Stimulated activated naive CD8-positive, alpha-beta T cell treated with anti-CD3 and anti-CD28 coated beads, Interleukin-15, amount 100 ng/mL, for 72 hours (primary cell): ENCODE measurements around the gene TMOD1.
A peak's percentile ranks its signal among the peaks of the same experiment; 100 is the strongest.

Experiments
- ATAC-seq: fragments of 150-1000 bp; cut with Tn5 transposase; 2 replicates; pipeline ENCODE4 v1.10.0; 2021; ENCODE audit warnings: mild to moderate bottlenecking, moderate library complexity
- DNase-seq, 2 donors: peaks; one replicate each; pipeline ENCODE4 v3.0.0; 2021 to 2022
- H3K27ac Mint-ChIP-seq, 2 donors: one replicate each; pipeline ENCODE4 v1.8.0; 2022; ENCODE audit warnings: mild to moderate bottlenecking in 2 of 2, mixed read lengths in 2 of 2, moderate library complexity in 2 of 2
- H3K27me3 Mint-ChIP-seq: one replicate; pipeline ENCODE4 v1.8.0; 2022; ENCODE audit warnings: mixed read lengths
- H3K4me1 Mint-ChIP-seq: one replicate; pipeline ENCODE4 v1.8.0; 2022; ENCODE audit warnings: mild to moderate bottlenecking, mixed read lengths
- H3K4me3 Mint-ChIP-seq, 2 donors: one replicate each; pipeline ENCODE4 v1.8.0; 2022; ENCODE audit warnings: mild to moderate bottlenecking in 2 of 2, mixed read lengths in 2 of 2, moderate library complexity in 1 of 2
- H3K9me3 Mint-ChIP-seq, 2 donors: one replicate each; pipeline ENCODE4 v1.8.0; 2022; ENCODE audit warnings: mixed read lengths in 2 of 2

TMOD1 gene

DNA sequence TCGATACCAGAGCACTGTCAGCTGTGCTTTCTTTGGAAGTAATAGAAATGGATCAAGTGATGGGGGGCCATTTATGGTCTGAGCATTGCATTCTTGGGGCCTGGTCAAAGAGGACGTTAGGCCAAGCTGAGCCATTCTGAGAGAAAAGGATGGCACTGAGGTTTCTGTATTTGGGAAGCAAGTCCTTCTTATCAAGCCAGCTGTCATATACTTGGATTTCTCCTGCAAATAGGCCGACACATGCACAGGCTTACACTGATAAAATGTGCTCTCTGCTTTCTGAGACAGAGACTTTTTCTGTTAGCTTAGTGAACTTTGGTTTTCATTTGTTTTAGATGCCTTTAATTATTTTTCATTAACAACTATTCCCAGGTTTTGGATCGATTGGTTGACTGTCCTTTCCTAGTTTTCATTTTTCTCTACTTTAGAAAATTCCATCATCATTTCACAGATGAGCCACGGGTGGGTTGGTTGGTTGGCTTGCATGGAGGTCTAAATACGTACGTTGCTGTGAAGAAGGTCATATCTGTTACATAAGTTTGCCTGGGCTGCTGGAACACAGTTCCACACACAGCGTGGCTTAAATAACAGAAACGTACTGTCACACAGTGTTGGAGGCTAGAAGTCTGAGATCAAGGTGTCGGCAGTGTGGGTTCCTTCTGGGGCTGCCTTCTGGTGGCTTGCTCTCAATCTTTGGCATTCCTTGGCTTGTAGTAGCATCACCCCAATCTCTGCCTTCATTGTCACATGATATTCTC is 20.3 kb downstream of the TMOD1 start:
- H3K27me3 Mint-ChIP-seq, result peaks cover 43% of the 10 kb centered on the region
- no peaks in the 10 kb centered on the region for H3K9me3 Mint-ChIP-seq
- no peak for ATAC-seq
- peaks cover 15% of the 10 kb centered on the region for H3K4me1 Mint-ChIP-seq
- H3K27ac Mint-ChIP-seq, result no peak overlapping the region
- no peak overlapping the region for H3K4me3 Mint-ChIP-seq
- no peak for DNase-seq

DNA sequence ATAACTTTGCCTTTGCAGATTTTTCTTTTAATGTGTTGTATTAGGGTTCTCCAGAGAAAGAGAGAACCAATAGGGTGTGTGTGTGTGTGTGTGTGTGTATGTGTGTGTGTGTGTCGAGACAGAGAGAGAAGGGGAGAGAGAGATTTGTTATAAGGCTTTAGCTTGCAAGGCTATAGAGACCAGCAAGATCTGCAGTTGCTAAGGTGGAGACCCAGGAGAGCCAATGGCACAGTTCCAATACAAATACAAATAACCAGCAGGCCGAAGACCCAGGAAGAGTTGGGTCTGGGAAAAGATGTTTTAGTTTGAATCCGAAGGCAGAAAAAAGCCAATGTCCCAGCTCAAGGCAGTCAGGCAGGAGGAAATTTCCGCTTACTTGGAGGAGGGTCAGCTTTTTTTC is 23.0 kb downstream of the TMOD1 start:
- peaks cover 30% of the 10 kb centered on the region for H3K27me3 Mint-ChIP-seq

DNA sequence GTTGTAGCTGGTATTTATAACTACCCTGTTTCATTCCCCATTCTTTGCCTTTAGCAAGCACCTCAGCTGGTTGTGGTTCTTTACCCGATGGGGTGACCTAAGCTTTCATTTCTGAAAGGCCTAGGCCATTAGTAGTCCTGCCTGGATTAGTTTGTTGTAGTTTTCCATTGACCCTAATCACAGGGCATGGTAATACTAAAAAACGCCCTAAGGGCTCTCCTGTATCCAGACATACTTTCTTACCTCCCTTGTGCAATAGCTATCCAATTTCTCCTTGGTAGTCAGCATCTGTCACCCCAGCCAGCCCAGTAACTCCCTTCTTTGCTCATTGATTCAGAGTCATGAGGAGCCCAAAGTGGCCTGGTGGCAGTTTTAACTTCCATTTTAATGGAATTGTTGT is 24.0 kb downstream of the TMOD1 start:
- Mint-ChIP-seq H3K27me3 (peaks cover 21% of the 10 kb centered on the region), H3K4me3 (no peak overlapping the region), H3K4me1 (no peaks in the 10 kb centered on the region), H3K27ac (no peak overlapping the region), H3K9me3 (no peaks in the 10 kb centered on the region)
- DNase-seq, result no peak
- no peak for ATAC-seq

More for the DNA sequence above, 23.0 kb downstream of the TMOD1 start:
- H3K4me1 Mint-ChIP-seq, result peaks cover 2% of the 10 kb centered on the region
- H3K27ac Mint-ChIP-seq, result no peak overlapping the region
- H3K4me3 Mint-ChIP-seq, result no peak overlapping the region
- H3K9me3 Mint-ChIP-seq, result no peaks in the 10 kb centered on the region
- DNase-seq, result no peak
- ATAC-seq, result no peak

DNA sequence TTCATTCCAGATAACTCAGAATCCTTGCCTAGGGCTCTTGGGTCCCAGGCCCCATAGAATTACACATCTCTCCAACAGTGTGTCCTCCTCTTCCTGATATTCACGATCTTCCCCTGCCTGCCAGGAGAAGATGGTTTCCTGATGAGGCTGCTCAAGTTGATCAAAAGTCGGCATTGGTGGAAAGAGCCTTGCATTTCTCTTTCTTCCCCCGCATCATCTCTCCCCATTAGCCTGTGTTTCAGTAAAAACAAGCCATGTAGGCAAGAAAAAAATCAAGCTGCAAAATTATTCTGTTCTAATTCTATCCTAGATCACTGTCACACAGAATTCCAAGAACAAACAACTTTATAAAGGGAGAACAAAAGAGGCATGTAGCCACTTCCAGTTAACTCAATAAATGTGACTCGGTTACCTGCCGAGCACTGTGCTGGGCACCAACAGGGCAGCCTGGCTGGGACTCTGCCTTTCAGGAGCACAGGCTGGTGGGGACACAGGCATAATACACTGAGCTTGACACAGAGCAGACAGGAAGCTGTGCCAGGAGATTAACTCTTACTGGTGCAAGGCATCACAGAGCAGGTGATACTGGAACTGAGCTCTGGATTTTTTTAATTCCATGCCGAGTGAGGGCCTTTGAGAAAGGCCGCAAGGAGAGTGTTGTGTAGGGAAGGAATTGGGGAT is 25.6 kb downstream of the TMOD1 start:
- Mint-ChIP-seq H3K9me3 (no peaks in the 10 kb centered on the region), H3K27ac (peak overlapping the region; percentile 16 to 53), H3K4me3 (no peak overlapping the region), H3K27me3 (peaks cover 14% of the 10 kb centered on the region), H3K4me1 (no peaks in the 10 kb centered on the region)
- no peak for ATAC-seq
- no peak for DNase-seq

DNA sequence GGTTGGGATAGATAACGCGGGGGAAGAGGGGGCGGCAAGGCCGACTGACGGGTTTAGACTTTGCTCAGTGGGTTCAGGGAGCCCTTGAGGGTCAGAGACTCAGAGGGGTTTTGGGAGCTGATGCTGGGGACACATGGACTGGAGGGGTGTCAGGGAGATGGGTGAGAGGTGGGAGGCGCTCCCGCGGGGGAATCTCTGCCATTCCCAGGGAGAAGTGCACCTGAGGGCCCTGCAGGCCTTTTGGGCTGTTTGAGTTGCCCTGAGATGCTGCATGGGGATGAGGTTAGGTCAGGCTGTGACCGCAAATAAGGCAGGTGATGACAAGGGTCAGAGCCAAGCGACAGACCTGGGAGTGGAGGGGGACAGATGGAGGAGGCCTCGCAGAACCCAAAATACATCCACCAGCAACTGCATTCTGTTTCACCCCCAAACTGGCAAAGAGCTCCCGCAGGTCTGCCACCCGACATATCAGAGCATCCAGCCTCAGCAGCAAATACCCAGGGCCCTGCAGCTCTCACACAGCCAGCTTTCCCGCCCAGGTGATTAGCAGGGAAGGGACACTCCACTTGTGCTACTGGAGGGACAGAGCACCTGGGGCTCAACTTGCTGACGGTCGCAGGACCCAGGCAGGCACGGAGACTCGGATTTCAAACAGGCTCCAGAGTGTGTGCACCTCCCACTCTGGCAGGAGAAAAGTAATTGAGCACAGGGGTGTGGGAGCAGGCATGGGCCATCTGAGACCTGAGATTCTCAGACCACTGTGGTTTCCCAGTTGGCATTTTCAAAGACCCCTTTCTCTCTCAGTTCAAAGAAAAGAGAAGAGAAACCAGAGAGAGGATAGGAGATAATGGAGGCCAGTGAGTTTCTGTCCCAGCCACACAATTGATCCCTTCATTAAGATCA is 26.4 kb downstream of the TMOD1 start:
- no peaks in the 10 kb centered on the region for H3K4me1 Mint-ChIP-seq
- no peak for DNase-seq

DNA sequence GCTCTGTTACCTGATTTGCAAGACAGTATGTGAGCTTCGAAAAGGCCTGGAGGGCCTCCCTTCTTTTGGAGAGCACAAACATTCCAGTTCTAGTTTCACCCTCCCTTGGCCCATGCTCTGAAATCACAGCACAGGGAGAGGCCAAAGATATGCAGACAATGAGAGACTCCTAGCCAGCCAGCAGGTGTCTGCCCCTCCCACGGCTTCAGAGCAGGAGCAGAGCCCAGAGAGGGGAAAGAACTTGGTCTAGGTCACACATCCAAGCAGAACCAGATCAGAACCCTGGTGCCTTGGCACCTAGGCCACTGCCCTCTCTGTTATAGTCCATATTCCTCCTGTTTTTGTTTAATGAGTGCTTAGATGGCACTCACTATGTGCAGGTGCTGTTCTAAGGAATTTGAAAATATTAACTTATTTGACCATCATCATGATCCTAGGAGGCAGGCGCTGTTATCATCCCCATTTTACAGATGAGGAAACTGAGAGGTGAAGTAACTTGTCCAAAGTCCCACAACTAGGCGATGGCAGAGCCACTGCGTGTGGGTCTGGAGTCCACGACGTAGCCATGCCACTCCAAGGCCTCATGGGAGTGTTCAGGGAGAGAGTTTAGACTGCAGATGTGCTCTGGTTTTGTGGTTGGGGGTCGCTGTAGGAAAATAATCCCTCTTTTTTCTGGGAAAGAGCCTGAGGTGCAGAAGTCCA is 27.2 kb downstream of the TMOD1 start:
- Mint-ChIP-seq H3K4me1 (no peaks in the 10 kb centered on the region), H3K4me3 (no peak overlapping the region), H3K27ac (no peak overlapping the region), H3K27me3 (peaks cover 14% of the 10 kb centered on the region), H3K9me3 (no peaks in the 10 kb centered on the region)
- ATAC-seq, result no peak
- DNase-seq, result no peak

More for the DNA sequence above, 26.4 kb downstream of the TMOD1 start:
- no peaks in the 10 kb centered on the region for H3K9me3 Mint-ChIP-seq
- H3K4me3 Mint-ChIP-seq, result no peak overlapping the region
- peaks cover 14% of the 10 kb centered on the region for H3K27me3 Mint-ChIP-seq
- H3K27ac Mint-ChIP-seq, result peak overlapping the region in 1 of 2 donors; percentile 9
- ATAC-seq, result no peak

DNA sequence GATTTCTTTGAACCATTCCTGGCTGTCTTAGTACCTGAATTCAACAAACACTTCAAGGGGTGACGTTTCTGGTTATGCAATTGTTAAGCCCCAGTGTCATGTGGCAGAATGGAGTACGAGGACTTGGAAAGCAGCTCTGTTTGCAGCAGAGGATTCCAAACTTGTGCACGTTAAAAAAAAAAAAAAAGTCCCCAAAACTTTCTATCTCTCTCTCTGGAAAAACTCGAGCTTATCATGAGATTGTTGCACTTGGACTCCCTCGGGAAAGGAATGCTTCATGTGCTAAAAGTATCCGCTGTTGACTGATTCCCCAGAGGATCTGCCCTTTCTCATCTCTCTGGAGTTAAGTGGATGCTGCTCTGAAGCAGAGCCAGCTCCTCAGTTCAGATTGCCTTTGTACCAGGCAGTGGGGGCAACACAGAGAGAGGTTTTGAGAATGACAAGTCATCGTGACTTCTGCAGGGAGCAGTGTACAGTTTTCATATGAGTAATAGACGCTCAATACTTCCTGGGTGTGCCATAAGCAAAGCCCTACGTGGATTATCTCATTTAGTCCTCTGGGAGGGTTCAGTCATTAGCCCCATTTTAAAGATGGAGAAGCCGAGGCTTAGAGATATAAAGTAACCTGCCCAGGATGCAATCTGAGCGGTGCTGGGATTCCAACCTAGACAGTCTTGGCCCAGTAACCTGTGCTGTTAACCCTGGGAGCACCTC is 28.1 kb downstream of the TMOD1 start:
- Mint-ChIP-seq H3K4me3 (no peak overlapping the region), H3K27ac (peak overlapping the region in 1 of 2 donors; percentile 73), H3K9me3 (no peaks in the 10 kb centered on the region), H3K4me1 (no peaks in the 10 kb centered on the region), H3K27me3 (peaks cover 16% of the 10 kb centered on the region)
- ATAC-seq (peak; percentile 64), DNase-seq (no peak)

DNA sequence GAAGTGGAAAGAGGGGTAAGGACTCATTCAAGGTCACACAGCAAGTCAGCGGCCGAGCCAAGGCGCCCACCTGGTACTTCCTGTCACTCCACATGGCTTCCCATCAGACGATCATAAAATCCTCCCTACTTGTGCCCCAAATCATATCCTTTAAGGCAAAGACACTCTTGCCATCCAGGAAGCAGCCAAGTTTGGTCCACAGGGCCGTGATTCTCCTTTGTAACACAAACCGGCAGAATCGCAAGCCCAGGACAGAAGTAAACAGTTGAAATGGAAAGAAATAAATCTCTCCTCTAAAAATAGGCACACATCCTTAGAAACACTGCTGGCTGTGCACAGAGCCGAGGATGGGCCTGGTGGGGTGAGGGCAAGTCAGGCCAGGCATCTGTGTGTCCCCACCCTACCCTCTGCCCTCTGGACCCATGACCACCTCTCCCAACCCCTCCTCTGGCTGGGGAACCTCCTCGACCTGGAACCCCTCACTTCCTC is 30.5 kb downstream of the TMOD1 start:
- DNase-seq (no peak), ATAC-seq (no peak)
- H3K4me1 Mint-ChIP-seq, result no peaks in the 10 kb centered on the region
- H3K27me3 Mint-ChIP-seq, result peaks cover 22% of the 10 kb centered on the region
- H3K4me3 Mint-ChIP-seq, result no peak overlapping the region
- H3K9me3 Mint-ChIP-seq, result no peaks in the 10 kb centered on the region
- H3K27ac Mint-ChIP-seq, result no peak overlapping the region

DNA sequence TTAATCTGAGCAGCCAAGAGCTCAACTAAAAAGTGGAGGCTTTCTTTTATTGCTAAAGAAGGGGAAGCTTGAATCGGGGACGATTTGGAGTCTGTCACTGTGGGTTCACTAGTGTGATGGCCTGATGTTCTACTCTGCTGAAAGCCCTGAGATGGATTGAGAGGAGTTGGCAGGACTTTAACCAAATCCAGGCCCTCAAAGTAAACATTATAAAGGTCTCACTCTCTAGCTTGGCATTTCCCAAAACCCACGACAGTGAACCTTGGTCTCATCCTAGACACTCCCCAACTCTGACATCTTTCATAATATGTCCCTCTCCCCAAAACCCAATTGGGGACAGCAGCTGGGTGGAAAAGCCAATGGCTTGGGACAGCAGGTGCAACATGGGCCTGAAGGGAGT is 32.7 kb downstream of the TMOD1 start:
- DNase-seq (no peak), ATAC-seq (no peak)
- Mint-ChIP-seq H3K4me3 (no peak overlapping the region), H3K9me3 (no peaks in the 10 kb centered on the region), H3K4me1 (no peaks in the 10 kb centered on the region), H3K27ac (no peak overlapping the region), H3K27me3 (peaks cover 22% of the 10 kb centered on the region)

DNA sequence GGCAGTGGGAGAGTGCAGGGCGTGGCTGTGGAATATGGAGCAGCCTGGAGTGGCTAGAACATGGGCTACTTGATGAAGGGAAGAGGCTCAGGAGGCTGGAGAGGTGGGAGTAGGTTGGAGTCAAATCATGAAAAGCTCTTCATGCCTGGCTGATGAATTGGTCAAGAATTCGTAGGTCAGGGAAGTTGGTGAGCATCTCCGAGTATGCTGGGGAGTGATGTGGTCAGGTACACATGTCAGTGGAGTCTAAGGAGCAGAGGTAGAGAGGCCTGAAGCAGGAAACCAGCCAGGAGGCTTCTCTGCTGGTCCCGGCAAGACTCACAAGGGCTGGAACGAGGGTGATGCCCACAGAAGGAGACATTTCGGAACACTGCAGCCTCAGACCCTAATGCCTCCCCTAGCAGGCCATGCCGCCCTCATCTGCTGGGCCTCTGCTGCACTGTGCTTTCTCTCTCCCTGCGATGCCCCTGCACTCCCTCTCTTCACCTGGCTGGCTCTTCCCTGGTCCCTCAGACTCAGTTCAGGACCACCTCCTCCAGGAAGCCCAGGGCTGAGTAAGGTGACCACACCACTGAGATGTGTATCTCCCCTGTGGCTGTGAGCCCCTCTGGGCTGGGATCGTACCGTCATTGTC is 33.6 kb downstream of the TMOD1 start:
- Mint-ChIP-seq H3K4me3 (no peak overlapping the region), H3K27ac (no peak overlapping the region), H3K4me1 (no peaks in the 10 kb centered on the region), H3K9me3 (no peaks in the 10 kb centered on the region), H3K27me3 (peaks cover 24% of the 10 kb centered on the region)
- DNase-seq (no peak), ATAC-seq (no peak)

DNA sequence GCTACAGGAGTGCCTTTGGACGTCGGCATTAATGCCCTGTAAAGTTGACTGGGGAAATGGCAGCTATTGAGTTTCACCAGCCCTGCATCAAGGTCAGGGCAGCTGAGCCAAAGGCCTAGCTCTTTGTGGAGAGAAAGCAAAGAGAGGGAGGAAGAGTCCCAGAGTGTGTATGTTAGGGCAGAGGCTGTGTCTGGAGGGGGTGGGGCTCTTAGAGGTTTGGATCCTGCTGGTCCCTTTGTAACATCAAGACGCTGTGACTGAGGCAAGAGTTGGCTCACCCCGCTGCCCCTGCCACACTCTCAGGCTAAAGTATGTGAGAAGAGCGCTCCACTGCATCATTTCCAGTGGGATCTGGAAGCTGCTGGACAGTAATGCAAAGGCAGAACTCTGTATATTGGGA is 34.3 kb downstream of the TMOD1 start:
- Mint-ChIP-seq H3K9me3 (no peaks in the 10 kb centered on the region), H3K4me3 (no peak overlapping the region), H3K4me1 (no peaks in the 10 kb centered on the region), H3K27ac (no peak overlapping the region), H3K27me3 (peaks cover 24% of the 10 kb centered on the region)
- DNase-seq, result no peak
- no peak for ATAC-seq

DNA sequence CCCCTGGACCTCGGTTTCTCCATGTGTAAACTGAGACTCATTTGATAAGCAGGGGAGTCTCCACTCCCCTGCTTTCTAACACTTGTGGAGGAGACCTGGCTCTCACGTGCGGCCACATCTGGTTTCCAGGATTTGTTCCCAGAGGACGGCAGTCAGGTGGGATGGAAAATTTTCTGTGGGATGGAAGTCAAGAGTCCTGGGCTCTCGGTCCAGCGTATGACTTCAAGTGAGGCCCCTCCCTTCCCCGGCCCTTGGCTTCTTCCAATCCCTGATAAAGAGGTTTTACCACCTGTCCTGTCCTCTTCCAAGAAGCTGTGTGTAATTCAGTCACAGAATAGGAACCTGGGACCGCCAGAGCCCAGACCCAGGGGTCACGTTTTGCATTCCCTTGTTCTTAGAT is 35.0 kb downstream of the TMOD1 start:
- ATAC-seq (no peak), DNase-seq (no peak)
- H3K4me1 Mint-ChIP-seq, result no peaks in the 10 kb centered on the region
- peaks cover 24% of the 10 kb centered on the region for H3K27me3 Mint-ChIP-seq
- no peak overlapping the region for H3K27ac Mint-ChIP-seq
- no peaks in the 10 kb centered on the region for H3K9me3 Mint-ChIP-seq
- H3K4me3 Mint-ChIP-seq, result no peak overlapping the region

DNA sequence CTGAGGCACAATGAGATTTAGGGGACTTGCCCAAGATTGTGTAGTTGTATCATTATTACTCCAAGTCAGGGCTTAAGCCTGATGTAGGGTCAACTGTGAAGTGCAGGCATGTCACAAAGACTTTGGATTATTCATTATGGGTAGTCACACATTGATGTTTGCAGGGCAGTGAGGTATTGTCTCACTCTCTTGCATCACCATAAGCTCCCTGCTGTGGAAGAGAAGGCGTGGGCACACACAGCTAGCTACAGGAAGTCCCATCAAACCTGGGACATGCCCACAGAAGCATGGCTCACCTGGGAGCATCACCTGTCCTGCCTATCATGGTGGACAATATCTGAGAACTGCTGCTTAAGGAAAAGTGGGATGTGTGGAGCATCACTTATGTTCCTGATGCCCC is 42.1 kb downstream of the TMOD1 start:
- Mint-ChIP-seq H3K9me3 (no peaks in the 10 kb centered on the region), H3K4me1 (no peaks in the 10 kb centered on the region), H3K4me3 (no peak overlapping the region), H3K27ac (no peak overlapping the region), H3K27me3 (peaks cover 13% of the 10 kb centered on the region)
- no peak for ATAC-seq
- no peak for DNase-seq

DNA sequence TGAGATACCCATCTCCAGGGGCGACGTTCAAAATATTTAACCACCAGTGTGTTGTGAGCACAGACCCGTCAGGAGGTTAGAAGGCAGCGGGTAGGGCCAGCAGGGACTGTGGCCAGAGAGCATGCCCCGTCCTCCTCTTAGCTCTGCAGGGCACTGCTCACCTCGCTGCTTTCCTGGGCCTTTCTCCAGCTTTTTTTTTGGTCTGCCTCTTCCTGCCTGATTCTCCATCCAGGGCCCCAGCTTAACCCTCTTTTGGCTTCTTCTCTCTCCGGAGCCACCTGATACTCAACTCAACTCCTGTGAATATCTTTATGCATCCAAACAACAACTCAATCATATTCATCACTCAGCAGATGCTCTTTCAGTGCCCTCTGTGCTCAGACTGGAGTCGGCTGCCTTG is 44.0 kb downstream of the TMOD1 start:
- H3K4me1 Mint-ChIP-seq, result no peaks in the 10 kb centered on the region
- ATAC-seq (no peak), DNase-seq (no peak)
- H3K4me3 Mint-ChIP-seq, result no peak overlapping the region
- no peaks in the 10 kb centered on the region for H3K9me3 Mint-ChIP-seq
- H3K27me3 Mint-ChIP-seq, result peaks cover 17% of the 10 kb centered on the region
- no peak overlapping the region for H3K27ac Mint-ChIP-seq
